Muscle of arm (tissue), 12 donors: ENCODE data around the gene MYOZ3. TPM values are rescaled to one million over a fixed set of nuclear protein-coding genes. Genes with fewer than 3 reads are reported as not detected.

Experiments used
- DNase-seq: peaks from one replicate; pipeline ENCODE4 v3.0.0-alpha.2; 2013
- polyA plus RNA-seq, 12 donors: library from polyadenylated mRNA; unstranded; fragments of 120-200 nt; gene quantifications; one replicate each; pipeline ENCODE4 v1.2.1, GENCODE V29; 2013; ENCODE audit not compliant: insufficient read length in 12 of 12

Gene MYOZ3
- polyA plus RNA-seq, 12 donors = 3.1 to 18.0 (median 10.7) TPM; not detected in 1

GRCh38 chr5:150641824-150642566 lies 19.1 kb upstream of the MYOZ3 start:
- DNase-seq = no peak

GRCh38 chr5:150642567-150642927 lies 18.5 kb upstream of the MYOZ3 start:
- no peak for DNase-seq

- no peak for DNase-seq
These were observed 17.9 kb upstream of the MYOZ3 start for GRCh38 chr5:150642991-150643710.

- DNase-seq = no peak
These were observed 17.0 kb upstream of the MYOZ3 start for GRCh38 chr5:150644058-150644457.

- DNase-seq = no peak
These were observed 16.5 kb upstream of the MYOZ3 start for GRCh38 chr5:150644514-150644913.

- DNase-seq = no peak
These were observed 15.9 kb upstream of the MYOZ3 start for GRCh38 chr5:150645070-150645700.

- no peak for DNase-seq
These were observed 13.5 kb upstream of the MYOZ3 start for GRCh38 chr5:150647275-150648251.

- no peak for DNase-seq
These were observed 12.6 kb upstream of the MYOZ3 start for GRCh38 chr5:150648294-150649107.

GRCh38 chr5:150649108-150650020 lies 11.7 kb upstream of the MYOZ3 start:
- DNase-seq = no peak

GRCh38 chr5:150650021-150651006 lies 10.7 kb upstream of the MYOZ3 start:
- no peak for DNase-seq

GRCh38 chr5:150651382-150651781 lies 9.7 kb upstream of the MYOZ3 start:
- DNase-seq = no peak

- DNase-seq = no peak
These were observed 9.0 kb upstream of the MYOZ3 start for GRCh38 chr5:150651924-150652671.

- no peak for DNase-seq
These were observed 7.8 kb upstream of the MYOZ3 start for GRCh38 chr5:150653145-150653761.

GRCh38 chr5:150653762-150654556 lies 7.1 kb upstream of the MYOZ3 start:
- no peak for DNase-seq

- no peak for DNase-seq
These were observed 5.8 kb upstream of the MYOZ3 start for GRCh38 chr5:150655221-150655620.
